HUES64 (cell line): ENCODE measurements around the gene ATG12.
A peak's percentile ranks its signal among the peaks of the same experiment; 100 is the strongest.
"Not testable (repeated sequence)": the region's sequence is repeated elsewhere in the genome, so short reads cannot be mapped to it uniquely, and the experiment has no call there.

ENCODE experiments used
- H3K27ac ChIP-seq: 2 replicates; pipeline ENCODE4 v1.7.0; 2013; ENCODE audit warnings: low read depth, low read length, inconsistent platforms
- H3K27me3 ChIP-seq: 2 replicates; pipeline ENCODE4 v1.6.1; 2013; ENCODE audit warnings: mild to moderate bottlenecking, low read length; ENCODE audit not compliant: insufficient read depth
- H3K36me3 ChIP-seq: 2 replicates; pipeline ENCODE4 v1.6.1; 2013; ENCODE audit warnings: mild to moderate bottlenecking, low read length; ENCODE audit not compliant: insufficient read depth
- H3K4me1 ChIP-seq: 2 replicates; pipeline ENCODE4 v1.6.1; 2013; ENCODE audit warnings: mild to moderate bottlenecking, low read length, moderate library complexity; ENCODE audit not compliant: insufficient read depth
- H3K4me3 ChIP-seq: 2 replicates; pipeline ENCODE4 v1.5.1; 2013; ENCODE audit warnings: mild to moderate bottlenecking, low read length, moderate library complexity
- H3K9ac ChIP-seq: 2 replicates; pipeline ENCODE4 v1.6.1; 2013; ENCODE audit warnings: mild to moderate bottlenecking, low read depth, low read length
- H3K9me3 ChIP-seq: 2 replicates; pipeline ENCODE4 v1.6.1; 2013; ENCODE audit warnings: low read depth, low read length; ENCODE audit not compliant: insufficient read depth
- WGBS: fragments of 150-250, 120-280 bp; methylation state at CpG from one replicate; pipeline ENCODE4 v1.1.7; 2013; ENCODE audit warnings: missing lambda C conversion rate; 5-methylcytosine and 5-hydroxymethylcytosine counted together

ATG12 gene

GRCh38 chr5:115817386-115817785 is 24.0 kb downstream of the ATG12 start:
- Histone ChIP-seq H3K27me3 (peaks cover 44% of the 10 kb centered on the region), H3K36me3 (0 out of 2 replicates have a peak, but pooled peaks cover 2% of the 10 kb centered on the region), H3K9ac (no peak overlapping the region), H3K27ac (no peak overlapping the region), H3K9me3 (no peaks in the 10 kb centered on the region), H3K4me1 (peaks cover 15% of the 10 kb centered on the region; the same call in 1 of the 2 replicates), H3K4me3 (peak overlapping the region; percentile 68; the same call in 1 of the 2 replicates)
- WGBS: 91% methylated on average over 7 of the region's 7 CpGs

DNA sequence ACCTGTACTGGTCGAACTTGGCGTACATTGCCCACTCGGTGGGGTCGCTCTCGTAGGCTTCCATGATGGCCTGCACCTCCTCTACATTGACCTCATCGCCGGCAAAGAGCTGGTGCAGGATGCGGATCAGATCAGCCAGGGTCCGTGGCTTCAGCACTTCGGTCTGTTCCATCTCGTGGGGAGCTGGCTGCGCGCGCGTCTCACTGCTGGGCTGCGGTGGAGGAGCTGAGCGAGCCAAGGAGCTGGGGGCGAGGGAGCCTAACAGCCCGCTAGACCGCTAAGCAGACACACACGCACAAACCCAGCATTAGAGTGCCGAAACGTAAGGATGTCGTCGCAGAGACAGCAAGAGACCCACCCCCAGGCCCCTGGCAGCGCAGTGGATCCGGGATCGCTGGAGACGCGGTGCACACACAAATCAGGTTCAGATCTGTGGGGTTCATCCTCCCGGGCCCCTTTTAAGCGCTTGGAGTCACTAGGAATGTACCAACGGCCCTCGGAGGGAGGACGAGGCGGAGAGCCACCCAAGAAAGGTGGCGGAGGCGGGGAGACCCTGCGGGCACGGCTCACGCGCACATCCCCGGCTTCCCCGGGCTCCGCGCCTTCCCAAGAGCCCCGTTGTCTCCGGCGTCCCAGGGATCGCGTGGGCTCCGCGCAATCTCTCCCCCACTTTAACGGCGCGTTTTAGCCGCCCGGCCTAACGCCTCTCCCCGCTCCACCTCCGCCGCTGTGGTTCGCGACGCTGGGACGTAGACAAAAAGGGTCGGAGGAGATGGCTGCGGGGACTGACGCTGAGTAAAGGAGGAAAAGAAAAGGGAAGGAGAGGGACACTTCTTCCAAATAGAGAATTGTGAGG is 24.9 kb downstream of the ATG12 start, which contains the start of gene CDO1:
Gene CDO1 (minus strand): TSS at position 434 of the 856 bp plus-strand sequence. CDS start 262 bp downstream, at position 172.
- Histone ChIP-seq H3K4me3 (peak within 1 kb of the TSS; percentile 68), H3K27me3 (peaks cover 44% of the 10 kb centered on the region), H3K27ac (peak within 1 kb of the TSS; percentile 43; the same call in 1 of the 2 replicates), H3K9ac (peak within 1 kb of the TSS; percentile 90), H3K4me1 (peaks cover 15% of the 10 kb centered on the region; the same call in 1 of the 2 replicates), H3K9me3 (no peaks in the 10 kb centered on the region), H3K36me3 (0 out of 2 replicates have a peak, but pooled peaks cover 3% of the 10 kb centered on the region)
- under 1% methylated on average over 69 of the region's 69 CpGs for WGBS

DNA sequence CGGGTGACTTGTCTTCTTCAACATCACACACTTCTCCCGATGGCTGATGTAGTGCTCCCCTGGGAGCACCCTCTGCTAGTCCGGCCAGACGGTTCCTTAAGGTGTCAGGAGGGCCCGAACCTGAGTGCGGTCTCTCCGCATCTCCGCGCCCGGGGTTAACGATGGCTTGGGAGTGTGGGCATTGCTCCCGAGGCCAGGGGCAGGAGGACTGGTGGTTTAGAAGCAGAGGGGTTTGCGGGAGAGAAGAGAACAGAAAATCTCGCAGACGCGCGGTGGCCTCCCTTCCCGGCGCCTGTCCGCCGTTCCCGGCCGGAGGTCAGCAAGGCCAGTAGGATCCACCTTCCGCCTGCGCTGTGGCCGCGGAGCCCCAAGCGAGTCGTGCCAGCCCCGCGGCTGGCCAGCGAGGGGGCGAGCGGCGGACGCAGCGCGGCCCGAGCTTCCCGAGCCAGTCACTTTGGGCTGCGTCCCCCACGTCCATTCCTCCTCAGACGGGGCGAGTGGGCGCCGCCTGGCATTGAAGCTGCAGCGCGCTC is 25.6 kb downstream of the ATG12 start:
- H3K27me3 ChIP-seq: peaks cover 44% of the 10 kb centered on the region
- H3K9me3 ChIP-seq: no peaks in the 10 kb centered on the region
- WGBS: 1% methylated on average over 48 of the region's 48 CpGs
- no peak overlapping the region for H3K27ac ChIP-seq
- peaks cover 15% of the 10 kb centered on the region; the same call in 1 of the 2 replicates for H3K4me1 ChIP-seq
- peaks cover 7% of the 10 kb centered on the region for H3K36me3 ChIP-seq
- peak overlapping the region; percentile 68 for H3K4me3 ChIP-seq
- H3K9ac ChIP-seq: peak overlapping the region; percentile 90

- WGBS: 25% methylated on average over 21 of the region's 21 CpGs
- Histone ChIP-seq H3K36me3 (peaks cover 10% of the 10 kb centered on the region), H3K27me3 (peaks cover 44% of the 10 kb centered on the region), H3K9ac (no peak overlapping the region), H3K4me3 (peak overlapping the region; percentile 68), H3K9me3 (no peaks in the 10 kb centered on the region), H3K27ac (no peak overlapping the region), H3K4me1 (peaks cover 15% of the 10 kb centered on the region; the same call in 1 of the 2 replicates)
Measured at GRCh38 chr5:115815006-115815692, 26.2 kb downstream of the ATG12 start.

DNA sequence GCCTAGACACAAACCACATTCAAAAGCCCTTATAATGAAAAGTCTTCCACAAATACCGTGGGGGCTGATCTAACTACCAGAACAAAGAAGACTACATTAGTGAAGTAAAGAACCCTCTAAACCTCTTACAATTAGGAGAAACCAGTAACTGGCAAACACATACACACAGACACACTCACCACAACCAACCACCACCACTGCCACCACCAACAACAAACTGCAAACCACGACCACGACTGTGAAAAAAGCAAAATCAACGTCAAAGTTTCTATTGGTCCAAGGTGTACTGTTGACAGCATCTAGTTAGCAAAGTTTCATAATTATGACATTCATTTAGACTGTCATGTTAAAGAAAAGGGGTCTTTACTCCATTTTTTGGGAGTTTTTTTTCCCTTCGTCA is 27.6 kb downstream of the ATG12 start:
- WGBS: 92% methylated on average over 5 of the region's 5 CpGs
- H3K27me3 ChIP-seq: peaks cover 44% of the 10 kb centered on the region

GRCh38 chr5:115812372-115812771 is 29.0 kb downstream of the ATG12 start:
- WGBS: 83% methylated on average over 1 of the region's 1 CpG
- no peak overlapping the region for H3K4me3 ChIP-seq
- H3K27ac ChIP-seq: no peak overlapping the region
- peaks cover 39% of the 10 kb centered on the region for H3K27me3 ChIP-seq
- H3K9ac ChIP-seq: no peak overlapping the region
- peaks cover 10% of the 10 kb centered on the region for H3K36me3 ChIP-seq
- H3K4me1 ChIP-seq: peaks cover 19% of the 10 kb centered on the region
- H3K9me3 ChIP-seq: no peaks in the 10 kb centered on the region

More for the DNA sequence above, 27.6 kb downstream of the ATG12 start:
- Histone ChIP-seq H3K4me3 (no peak overlapping the region), H3K27ac (no peak overlapping the region), H3K4me1 (peaks cover 15% of the 10 kb centered on the region; the same call in 1 of the 2 replicates), H3K36me3 (peaks cover 10% of the 10 kb centered on the region), H3K9me3 (no peaks in the 10 kb centered on the region), H3K9ac (no peak overlapping the region)

- peaks cover 10% of the 10 kb centered on the region for H3K36me3 ChIP-seq
- no peak overlapping the region for H3K4me3 ChIP-seq
- H3K27ac ChIP-seq: no peak overlapping the region
- H3K9ac ChIP-seq: no peak overlapping the region
- H3K4me1 ChIP-seq: peaks cover 23% of the 10 kb centered on the region
- no peaks in the 10 kb centered on the region for H3K9me3 ChIP-seq
- peaks cover 30% of the 10 kb centered on the region for H3K27me3 ChIP-seq
Measured at GRCh38 chr5:115811406-115811805, 30.0 kb downstream of the ATG12 start.

DNA sequence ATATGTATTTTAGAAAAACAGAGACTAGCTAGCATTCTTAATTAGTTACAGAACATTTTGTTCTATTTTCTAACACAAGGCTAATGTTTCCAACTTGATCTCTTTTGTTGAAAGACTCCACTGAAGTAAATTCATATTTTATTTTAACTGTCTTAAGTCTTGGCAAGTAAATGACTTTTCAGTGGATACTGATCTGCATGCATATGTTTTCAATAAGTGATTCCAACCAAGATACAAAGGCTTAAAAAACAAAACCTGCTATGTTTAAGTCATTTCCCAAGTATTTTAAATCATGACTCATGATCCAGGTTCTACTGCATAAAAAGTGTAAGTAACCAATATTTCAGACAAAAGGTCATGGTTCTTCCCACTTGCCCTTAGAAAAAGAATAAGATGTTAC is 30.6 kb downstream of the ATG12 start:
- H3K4me3 ChIP-seq: no peak overlapping the region
- H3K4me1 ChIP-seq: peaks cover 25% of the 10 kb centered on the region
- no peak overlapping the region for H3K27ac ChIP-seq
- H3K9ac ChIP-seq: no peak overlapping the region
- H3K36me3 ChIP-seq: peaks cover 16% of the 10 kb centered on the region
- peaks cover 23% of the 10 kb centered on the region for H3K27me3 ChIP-seq
- H3K9me3 ChIP-seq: no peaks in the 10 kb centered on the region

DNA sequence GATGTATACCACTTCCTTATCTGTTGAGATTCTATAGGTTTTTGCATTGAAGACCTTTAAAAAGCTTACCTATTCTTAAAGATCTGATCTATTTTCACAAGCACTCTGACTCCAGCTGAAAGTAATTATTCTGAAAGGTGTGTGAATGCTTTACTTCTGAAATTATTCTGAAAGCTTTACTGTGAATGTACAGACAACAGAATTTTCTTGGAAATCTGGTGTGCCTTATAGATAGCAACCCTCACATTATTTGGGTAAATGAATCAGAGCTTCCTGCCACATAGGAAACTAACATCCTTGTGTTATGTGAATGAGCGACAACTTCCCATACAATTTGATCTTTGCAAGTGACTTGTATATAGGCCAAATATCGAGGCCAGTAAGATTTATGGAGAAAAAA is 31.4 kb downstream of the ATG12 start:
- H3K9me3 ChIP-seq: no peaks in the 10 kb centered on the region
- peaks cover 21% of the 10 kb centered on the region for H3K4me1 ChIP-seq
- peaks cover 15% of the 10 kb centered on the region for H3K27me3 ChIP-seq
- H3K27ac ChIP-seq: no peak overlapping the region
- H3K36me3 ChIP-seq: peaks cover 24% of the 10 kb centered on the region
- H3K4me3 ChIP-seq: no peak overlapping the region
- 100% methylated on average over 1 of the region's 2 CpGs for WGBS
- no peak overlapping the region for H3K9ac ChIP-seq

- H3K27me3 ChIP-seq, H3K27ac ChIP-seq, H3K9me3 ChIP-seq, H3K4me3 ChIP-seq, H3K9ac ChIP-seq: not testable (repeated sequence)
- peaks cover 29% of the 10 kb centered on the region for H3K36me3 ChIP-seq
- 84% methylated on average over 2 of the region's 2 CpGs for WGBS
- H3K4me1 ChIP-seq: peaks cover 15% of the 10 kb centered on the region
Measured at GRCh38 chr5:115808066-115808465, 33.3 kb downstream of the ATG12 start.

- WGBS: 79% methylated on average over 2 of the region's 2 CpGs
Measured at GRCh38 chr5:115807654-115808052, 33.7 kb downstream of the ATG12 start.

More at GRCh38 chr5:115807654-115808052, 33.7 kb downstream of the ATG12 start:
- no peak overlapping the region; the same call in 1 of the 2 replicates for H3K27ac ChIP-seq
- peaks cover 29% of the 10 kb centered on the region for H3K36me3 ChIP-seq
- H3K27me3 ChIP-seq: no peaks in the 10 kb centered on the region
- no peaks in the 10 kb centered on the region for H3K9me3 ChIP-seq
- no peak overlapping the region for H3K4me3 ChIP-seq
- H3K4me1 ChIP-seq: peaks cover 15% of the 10 kb centered on the region
- no peak overlapping the region for H3K9ac ChIP-seq
